BLaER1 treated with 17β-estradiol and CSF1 and Interleukin-3, amounts not matched to agents 10 nM and 100 nM (cell line): Measurements from ENCODE around the gene RPS6KA2.
"Not testable (repeated sequence)": the region's sequence is repeated elsewhere in the genome, so short reads cannot be mapped to it uniquely, and the experiment has no call there.

Source experiments
- H3K27ac ChIP-seq, 11 experiments: shearing (Covaris generic); formaldehyde crosslinking; 2 replicates each; pipeline ENCODE4 v1.8.1; 2022
- H3K27me3 ChIP-seq, 11 experiments: shearing (Covaris generic); formaldehyde crosslinking; 2 replicates each; pipeline ENCODE4 v1.8.1; 2022
- H3K36me3 ChIP-seq, 11 experiments: shearing (Covaris generic); formaldehyde crosslinking; 2 replicates each; pipeline ENCODE4 v1.8.1; 2022
- H3K4me1 ChIP-seq, 10 experiments: shearing (Covaris generic); formaldehyde crosslinking; 2 replicates each; pipeline ENCODE4 v1.8.1; 2022
- H3K4me2 ChIP-seq, 11 experiments: shearing (Covaris generic); formaldehyde crosslinking; 2 replicates each; pipeline ENCODE4 v1.8.1; 2022
- H3K4me3 ChIP-seq, 10 experiments: shearing (Covaris generic); formaldehyde crosslinking; 2 replicates each; pipeline ENCODE4 v1.8.1; 2022
- H3K9ac ChIP-seq, 11 experiments: shearing (Covaris generic); formaldehyde crosslinking; 2 replicates each; pipeline ENCODE4 v1.8.1; 2022
- H3K9me3 ChIP-seq, 11 experiments: shearing (Covaris generic); formaldehyde crosslinking; replicated peaks in 1 of 11; 2 replicates each; pipeline ENCODE4 v1.8.1; 2022
- H4K20me1 ChIP-seq, 11 experiments: shearing (Covaris generic); formaldehyde crosslinking; 2 replicates each; pipeline ENCODE4 v1.8.1; 2022
- Cebpa-rat ChIP-seq, 11 experiments: shearing (Covaris generic); IDR thresholded peaks; 2 replicates each; pipeline ENCODE4 v1.8.1; 2022

RPS6KA2 gene

GRCh38 chr6:166636191-166636933, 9.3 kb upstream of the RPS6KA2 start:
- no peak overlapping the region; a peak in 1 of 22 replicates for H3K27ac ChIP-seq
- no peak overlapping the region for H3K4me3 ChIP-seq
- H3K36me3 ChIP-seq: no peaks in the 10 kb centered on the region
- peaks cover 0 to 9% (median 0%) of the 10 kb centered on the region in 11 experiments; a peak in 7 of 22 replicates for H4K20me1 ChIP-seq
- H3K4me2 ChIP-seq: peak overlapping the region; percentile 78 to 99 (median 97)
- H3K27me3 ChIP-seq: peaks cover 0 to 35% (median 0%) of the 10 kb centered on the region in 11 experiments; a peak in 8 of 22 replicates
- H3K4me1 ChIP-seq: peaks cover 73 to 91% (median 84%) of the 10 kb centered on the region in 10 experiments
- no peak for TF ChIP-seq Cebpa-rat (IDR thresholded peaks at IDR 0.05)
- H3K9ac ChIP-seq: peak overlapping the region in 1 of 11 experiments; percentile 64; a peak in 1 of 22 replicates
- peaks cover 0 to 6% (median 0%) of the 10 kb centered on the region in 11 experiments; a peak in 6 of 22 replicates for H3K9me3 ChIP-seq

- H3K27me3 ChIP-seq: peaks cover 0 to 33% (median 0%) of the 10 kb centered on the region in 11 experiments; a peak in 8 of 22 replicates
- no peaks in the 10 kb centered on the region for H3K36me3 ChIP-seq
- peaks cover 0 to 9% (median 0%) of the 10 kb centered on the region in 11 experiments; a peak in 6 of 22 replicates for H4K20me1 ChIP-seq
- peak overlapping the region in 8 of 11 experiments; percentile 11 to 99 (median 83); a peak in 12 of 22 replicates for H3K4me2 ChIP-seq
- peak overlapping the region in 1 of 11 experiments; percentile 41; a peak in 2 of 22 replicates for H3K27ac ChIP-seq
- peaks cover 76 to 94% (median 84%) of the 10 kb centered on the region in 10 experiments for H3K4me1 ChIP-seq
- peaks cover 0 to 6% (median 0%) of the 10 kb centered on the region in 11 experiments; a peak in 6 of 22 replicates for H3K9me3 ChIP-seq
- no peak for TF ChIP-seq Cebpa-rat (IDR thresholded peaks at IDR 0.05)
- no peak overlapping the region for H3K4me3 ChIP-seq
- H3K9ac ChIP-seq: peak overlapping the region in 1 of 11 experiments; percentile 45; a peak in 1 of 22 replicates
These were observed 8.2 kb upstream of the RPS6KA2 start for GRCh38 chr6:166635013-166635970.

DNA sequence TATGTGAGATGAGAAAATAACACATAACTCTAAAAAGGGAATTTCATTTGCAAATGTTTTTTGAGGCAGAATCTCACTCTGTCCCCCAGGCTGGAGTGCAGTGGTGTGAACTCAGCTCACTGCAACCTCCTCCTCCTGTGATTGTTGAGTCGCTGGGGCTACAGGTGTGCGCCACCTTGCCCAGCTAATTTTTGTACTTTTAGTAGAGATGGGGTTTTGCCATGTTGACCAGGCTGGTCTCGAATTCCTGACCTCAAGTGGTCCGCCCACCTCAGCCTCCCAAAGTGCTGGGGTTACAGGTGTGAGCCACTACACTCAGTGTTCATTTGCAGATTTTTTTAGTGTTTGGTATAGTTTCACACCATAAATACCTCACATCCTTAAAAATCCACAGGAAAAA, 7.5 kb upstream of the RPS6KA2 start:
- not testable (repeated sequence) for H3K36me3 ChIP-seq, H3K9me3 ChIP-seq, H3K9ac ChIP-seq, H3K4me3 ChIP-seq, H4K20me1 ChIP-seq
- peak overlapping the region in 5 of 11 experiments; percentile 59 to 84 (median 77); a peak in 7 of 22 replicates for H3K4me2 ChIP-seq
- H3K27ac ChIP-seq: peak overlapping the region in 1 of 11 experiments; percentile 63; a peak in 1 of 22 replicates
- peaks cover 0 to 34% (median 0%) of the 10 kb centered on the region in 11 experiments; a peak in 8 of 22 replicates for H3K27me3 ChIP-seq
- peaks cover 69 to 86% (median 77%) of the 10 kb centered on the region in 10 experiments for H3K4me1 ChIP-seq

DNA sequence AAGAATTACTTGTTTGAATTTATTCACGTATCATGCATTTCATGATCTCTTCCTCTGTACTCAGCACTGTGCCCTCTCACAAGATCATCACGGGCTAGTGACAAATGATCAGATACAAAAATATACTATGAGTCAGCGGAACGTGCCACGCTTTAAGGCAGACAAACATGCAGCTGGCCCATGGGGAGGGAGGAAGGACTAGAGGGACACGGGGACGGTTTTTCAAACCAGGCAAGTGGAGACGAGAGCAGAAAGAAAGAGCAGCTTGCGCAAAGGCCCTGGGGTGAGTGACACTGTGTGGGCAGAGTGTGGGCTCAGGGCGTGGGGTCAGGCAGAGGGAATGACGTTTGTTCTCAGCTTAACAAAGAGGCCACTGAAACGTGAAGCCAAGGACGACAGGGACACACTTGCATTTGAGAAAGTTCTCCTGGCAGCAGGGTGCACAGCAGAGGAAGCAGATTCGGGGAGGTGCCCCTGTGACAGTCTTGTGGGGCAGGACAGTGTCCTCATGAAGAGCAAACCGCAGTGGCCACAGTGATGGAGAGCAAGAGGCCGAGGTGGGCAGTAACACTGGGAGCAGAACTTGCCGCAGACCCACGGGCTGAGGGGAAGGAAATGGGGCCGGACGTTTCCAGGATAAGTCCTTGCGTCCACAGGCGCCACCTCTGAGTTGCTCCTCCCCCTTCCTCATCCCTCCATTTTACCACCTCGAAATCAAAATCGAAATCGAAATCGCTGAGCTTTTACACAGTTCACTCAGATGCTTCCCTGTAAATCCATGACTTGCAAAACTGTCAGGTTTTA, 6.9 kb upstream of the RPS6KA2 start:
- Histone ChIP-seq H3K27me3 (peaks cover 0 to 36% (median under 1%) of the 10 kb centered on the region in 11 experiments; a peak in 9 of 22 replicates), H3K4me2 (peak overlapping the region; percentile 26 to 84 (median 69); a peak in 21 of 22 replicates), H3K4me1 (peaks cover 66 to 84% (median 75%) of the 10 kb centered on the region in 10 experiments), H3K9me3 (peaks cover 0 to 6% (median 0%) of the 10 kb centered on the region in 11 experiments; a peak in 6 of 22 replicates), H3K27ac (peak overlapping the region; percentile 14 to 63 (median 58); a peak in 17 of 22 replicates), H3K9ac (peak overlapping the region in 1 of 11 experiments; percentile 27; a peak in 2 of 22 replicates), H4K20me1 (peaks cover 0 to 9% (median 0%) of the 10 kb centered on the region in 11 experiments; a peak in 6 of 22 replicates), H3K4me3 (no peak overlapping the region), H3K36me3 (no peaks in the 10 kb centered on the region)
- peak in 1 of 11 experiments; percentile 27; a peak in 1 of 22 replicates for TF ChIP-seq Cebpa-rat (IDR thresholded peaks at IDR 0.05)

DNA sequence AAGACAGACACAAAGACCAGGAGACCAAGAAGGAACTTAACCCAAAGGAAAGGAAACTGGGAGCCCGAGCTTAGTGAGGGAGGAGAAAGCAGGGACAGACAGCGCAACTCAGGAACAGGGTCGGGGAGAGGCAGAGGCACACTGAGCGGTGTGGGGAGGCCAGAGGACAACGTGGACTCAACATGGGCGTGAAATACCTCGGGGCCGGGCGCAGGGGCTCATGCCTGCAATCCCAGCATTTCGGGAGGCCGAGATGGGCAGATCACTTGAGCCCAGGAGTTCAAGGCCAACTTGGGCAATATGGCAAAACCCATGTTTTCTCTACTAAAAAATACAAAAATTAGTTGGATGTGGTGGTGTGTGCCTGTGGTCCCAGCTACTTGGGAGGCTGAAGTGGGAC, 5.7 kb upstream of the RPS6KA2 start:
- Histone ChIP-seq H3K4me3 (no peak overlapping the region), H3K9me3 (peaks cover 0 to 6% (median 0%) of the 10 kb centered on the region in 11 experiments; a peak in 6 of 22 replicates), H3K27me3 (peaks cover 0 to 31% (median 3%) of the 10 kb centered on the region in 11 experiments; a peak in 9 of 22 replicates), H3K4me2 (peak overlapping the region; percentile 26 to 84 (median 69)), H3K4me1 (peaks cover 64 to 82% (median 73%) of the 10 kb centered on the region in 10 experiments), H3K27ac (peak overlapping the region in 9 of 11 experiments; percentile 4 to 67 (median 57); a peak in 12 of 22 replicates), H4K20me1 (peaks cover 0 to 7% (median 0%) of the 10 kb centered on the region in 11 experiments; a peak in 6 of 22 replicates), H3K9ac (no peak overlapping the region; a peak in 2 of 22 replicates), H3K36me3 (no peaks in the 10 kb centered on the region)
- no peak for TF ChIP-seq Cebpa-rat (IDR thresholded peaks at IDR 0.05)

GRCh38 chr6:166630462-166630861, 3.4 kb upstream of the RPS6KA2 start:
- Histone ChIP-seq H3K27me3 (peaks cover 15 to 36% (median 19%) of the 10 kb centered on the region in 11 experiments), H3K4me1 (peaks cover 42 to 71% (median 60%) of the 10 kb centered on the region in 10 experiments), H3K4me2 (peak overlapping the region in 7 of 11 experiments; percentile 27 to 59 (median 45); a peak in 9 of 22 replicates), H3K9ac (no peak overlapping the region), H4K20me1 (peaks cover 0 to 12% (median 0%) of the 10 kb centered on the region in 11 experiments; a peak in 2 of 22 replicates), H3K9me3 (peaks cover 0 to 6% (median 0%) of the 10 kb centered on the region in 11 experiments; a peak in 6 of 22 replicates), H3K36me3 (no peaks in the 10 kb centered on the region), H3K4me3 (no peak overlapping the region), H3K27ac (no peak overlapping the region)
- no peak for TF ChIP-seq Cebpa-rat (IDR thresholded peaks at IDR 0.05)

GRCh38 chr6:166629628-166630027, 2.6 kb upstream of the RPS6KA2 start:
- Histone ChIP-seq H3K9me3 (peaks cover 0 to 11% (median 3%) of the 10 kb centered on the region in 11 experiments; a peak in 7 of 22 replicates), H3K27me3 (peaks cover 18 to 39% (median 24%) of the 10 kb centered on the region in 11 experiments), H3K4me3 (no peak overlapping the region), H3K9ac (no peak overlapping the region), H4K20me1 (peaks cover 0 to 12% (median 0%) of the 10 kb centered on the region in 11 experiments; a peak in 2 of 22 replicates), H3K36me3 (no peaks in the 10 kb centered on the region), H3K4me2 (peak overlapping the region in 7 of 11 experiments; percentile 6 to 99 (median 16); a peak in 4 of 22 replicates), H3K4me1 (peaks cover 36 to 66% (median 57%) of the 10 kb centered on the region in 10 experiments), H3K27ac (no peak overlapping the region)
- no peak for TF ChIP-seq Cebpa-rat (IDR thresholded peaks at IDR 0.05)
